GM19468 (cell line): Measurements from ENCODE around the gene CCDC167.

ENCODE experiments used
- ATAC-seq: cut with Tn5 transposase; IDR thresholded peaks from one replicate; pipeline ENCODE4 v1.9.1; 2021; ENCODE audit warnings: mild to moderate bottlenecking, moderate library complexity, moderate number of reproducible peaks; ENCODE audit not compliant: unreplicated experiment; ENCODE audit errors: extremely low read depth

CCDC167 gene

DNA sequence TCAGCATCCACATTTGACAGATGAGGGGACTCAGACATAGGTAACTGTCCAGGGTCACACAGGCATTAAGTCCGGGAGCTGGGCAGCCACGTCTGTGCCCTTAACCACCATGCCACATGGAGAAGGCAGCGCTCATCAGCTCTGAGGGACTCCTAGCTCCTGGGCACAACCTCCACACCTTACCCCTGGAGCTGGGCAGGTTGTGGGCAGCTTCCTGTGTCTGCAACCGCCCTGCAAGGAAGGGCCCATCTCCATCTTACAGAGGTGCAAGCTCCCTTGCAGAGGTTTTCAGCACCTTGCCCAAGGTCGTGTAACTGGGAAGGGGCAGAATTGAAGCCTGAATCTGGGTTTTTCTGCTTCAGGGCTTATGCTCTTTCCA is 7.9 kb downstream of the CCDC167 start:
- ATAC-seq: no peak

DNA sequence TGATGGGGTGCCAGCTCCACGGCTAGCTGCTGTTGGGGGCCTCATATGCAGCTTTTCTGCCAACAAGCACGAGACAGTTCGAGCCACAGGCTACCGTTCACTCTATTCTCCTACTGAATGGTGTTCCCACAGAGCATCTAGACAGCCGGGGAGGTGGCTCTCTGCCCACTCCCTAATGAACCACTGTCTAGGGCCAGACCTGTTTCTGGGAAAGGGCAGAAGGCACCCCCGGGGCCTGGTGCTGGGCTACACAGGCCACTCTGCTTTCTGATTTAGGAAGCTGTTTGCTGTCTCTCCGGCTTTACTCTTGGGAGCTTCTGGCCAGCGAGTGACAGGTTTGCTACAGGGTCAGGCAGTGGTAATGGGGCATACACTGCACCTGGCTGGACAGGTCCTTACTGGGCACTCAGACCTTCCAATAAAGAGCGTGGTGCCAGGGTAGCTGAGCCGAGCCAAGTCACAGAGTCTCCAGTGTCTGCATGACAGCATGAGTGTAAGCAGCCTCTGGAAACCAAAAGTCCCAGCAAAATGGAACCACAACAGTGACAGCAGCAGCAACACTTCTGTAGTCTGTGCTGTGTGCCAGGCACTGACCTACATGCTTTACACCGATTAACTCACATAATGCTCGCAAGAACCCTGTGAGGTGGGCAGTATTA is 8.4 kb downstream of the CCDC167 start:
- ATAC-seq: no peak

- no peak for ATAC-seq
Measured at GRCh38 chr6:37490536-37491170, 9.0 kb downstream of the CCDC167 start.

GRCh38 chr6:37489697-37490336 is 9.9 kb downstream of the CCDC167 start:
- no peak for ATAC-seq

DNA sequence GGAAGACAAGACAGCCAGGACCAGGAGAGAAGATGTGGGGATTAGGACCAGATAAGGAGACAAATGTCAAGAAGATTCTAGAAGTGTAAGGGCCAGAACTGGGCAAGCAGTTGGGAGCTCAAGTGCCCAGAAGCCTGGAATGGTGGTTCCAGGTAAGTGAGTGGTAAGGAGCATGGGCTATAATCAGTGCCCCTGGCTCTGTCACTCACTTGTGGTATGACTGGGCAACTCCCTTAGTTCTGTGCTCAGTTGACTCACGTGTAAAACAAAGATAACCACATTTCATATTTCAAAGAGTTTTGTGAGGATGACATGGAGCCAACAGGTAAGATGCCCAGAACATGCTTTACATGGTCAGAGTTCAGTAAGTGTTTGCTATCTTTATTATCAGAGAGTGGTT is 11.2 kb downstream of the CCDC167 start:
- no peak for ATAC-seq

GRCh38 chr6:37487591-37488380 is 11.9 kb downstream of the CCDC167 start:
- ATAC-seq: no peak

DNA sequence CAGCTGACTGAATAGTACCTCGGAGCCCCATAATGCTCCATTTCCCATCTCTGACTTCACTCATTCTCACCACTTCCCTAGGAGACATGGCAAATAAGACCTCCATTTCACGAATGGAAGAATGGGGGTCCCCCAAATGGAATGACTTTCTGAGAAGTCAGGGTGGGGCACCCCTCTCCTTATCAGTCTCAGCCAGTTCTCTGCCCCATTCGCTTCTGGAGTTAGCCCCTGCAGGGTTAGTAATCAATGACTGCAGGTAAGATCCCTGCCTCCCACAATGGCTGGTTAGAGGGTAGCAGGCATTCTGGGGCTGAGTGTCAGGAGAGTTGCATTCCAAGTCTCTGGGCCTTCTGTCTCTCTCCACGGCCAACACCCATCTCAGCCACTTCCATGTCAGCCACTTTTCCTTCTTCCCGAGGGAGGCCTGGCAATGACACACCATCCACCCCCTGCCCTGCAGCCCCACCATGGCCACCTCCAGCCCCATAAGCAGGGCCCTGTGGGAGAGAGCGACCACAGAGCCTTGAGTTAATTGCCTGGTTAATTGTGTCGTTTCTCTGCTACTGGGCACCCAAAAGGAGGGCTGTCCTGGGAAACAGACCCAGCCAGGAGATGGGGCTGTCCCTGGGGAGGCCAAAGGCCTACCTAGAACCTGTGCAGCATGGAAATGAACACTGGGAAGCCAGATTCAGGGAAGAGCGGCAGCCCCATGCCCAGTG is 13.4 kb downstream of the CCDC167 start:
- no peak for ATAC-seq

- no peak for ATAC-seq
Measured at GRCh38 chr6:37485291-37485702, 14.4 kb downstream of the CCDC167 start.

GRCh38 chr6:37484786-37485170 is 14.9 kb downstream of the CCDC167 start:
- no peak for ATAC-seq

DNA sequence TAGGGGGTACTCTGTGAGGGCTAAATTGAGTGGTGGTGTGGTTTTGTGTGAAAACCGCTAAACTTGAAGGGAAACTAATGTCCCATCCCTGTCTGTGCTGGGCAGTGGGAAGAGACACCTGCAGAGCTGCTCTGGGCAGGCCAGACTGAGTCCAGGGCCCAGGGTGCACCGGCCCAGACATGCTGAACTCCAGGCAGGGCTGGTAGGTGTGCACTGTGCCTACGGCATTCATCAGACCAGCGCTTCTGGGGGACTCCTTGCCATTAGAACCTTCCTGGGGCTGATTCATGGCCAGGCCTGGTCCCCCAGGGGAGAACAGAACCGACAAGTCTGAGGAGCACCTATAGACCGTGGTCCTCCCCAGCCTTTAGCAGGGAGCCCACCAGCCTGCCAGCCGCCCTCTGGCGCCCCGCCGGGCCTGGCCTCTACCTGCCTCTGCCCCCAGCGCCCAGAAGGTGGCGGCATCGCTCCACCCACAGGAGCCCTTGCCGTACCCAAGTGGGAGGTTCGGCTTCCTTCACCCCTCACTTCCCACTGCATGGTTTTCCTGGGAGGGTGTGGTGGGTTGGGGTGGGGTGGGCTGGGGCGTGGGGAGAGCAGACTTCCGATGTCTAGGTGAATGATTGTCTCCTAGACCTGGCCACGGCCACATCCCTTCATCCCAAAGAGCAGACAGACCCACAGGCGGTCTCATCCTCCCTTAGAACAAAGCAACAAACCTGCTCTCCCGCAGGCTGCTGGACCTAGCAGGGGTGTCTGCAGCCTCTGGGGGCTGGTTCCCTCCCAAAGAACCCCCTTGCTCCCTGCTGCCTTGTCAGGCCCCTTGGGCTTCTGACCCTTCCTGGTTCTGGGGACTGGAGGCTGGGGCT is 15.5 kb downstream of the CCDC167 start:
- no peak for ATAC-seq

DNA sequence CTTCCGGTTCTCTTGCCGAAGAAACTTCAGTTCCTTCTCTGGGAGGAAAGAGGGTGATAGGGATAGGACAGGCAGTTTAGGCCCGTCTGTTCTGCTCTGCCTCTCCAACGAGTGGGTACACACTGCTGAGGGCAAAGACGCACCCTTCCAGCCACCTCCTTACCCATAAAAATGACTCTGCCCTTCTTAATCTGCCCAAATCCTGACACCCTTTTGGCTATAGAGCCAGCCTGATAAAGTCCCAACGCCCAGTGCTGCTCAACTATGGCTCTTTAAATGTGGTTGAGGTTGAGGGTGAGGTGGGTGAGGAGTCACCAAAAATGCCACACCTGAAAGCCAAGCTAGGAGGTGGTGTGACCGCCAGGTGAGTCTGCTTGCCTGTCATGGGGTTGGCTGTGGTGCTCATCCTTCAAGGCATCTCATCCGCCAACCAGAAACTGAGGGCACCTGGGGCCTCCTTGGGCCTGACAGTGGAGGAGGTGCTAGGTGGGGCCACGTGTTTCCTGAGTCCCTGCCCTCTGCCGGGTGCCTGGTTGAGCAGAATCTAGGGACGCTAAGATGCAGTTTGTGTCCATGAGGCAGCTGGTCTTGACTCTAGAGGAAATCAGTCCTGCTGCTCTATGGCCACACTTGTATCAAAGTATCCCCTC is 16.3 kb downstream of the CCDC167 start:
- no peak for ATAC-seq

- ATAC-seq: no peak
Measured at GRCh38 chr6:37482606-37483251, 17.0 kb downstream of the CCDC167 start.

- no peak for ATAC-seq
Measured at GRCh38 chr6:37481711-37482605, 17.7 kb downstream of the CCDC167 start.

- no peak for ATAC-seq
Measured at GRCh38 chr6:37480951-37481534, 18.6 kb downstream of the CCDC167 start.

GRCh38 chr6:37480118-37480736 is 19.5 kb downstream of the CCDC167 start:
- ATAC-seq: no peak

DNA sequence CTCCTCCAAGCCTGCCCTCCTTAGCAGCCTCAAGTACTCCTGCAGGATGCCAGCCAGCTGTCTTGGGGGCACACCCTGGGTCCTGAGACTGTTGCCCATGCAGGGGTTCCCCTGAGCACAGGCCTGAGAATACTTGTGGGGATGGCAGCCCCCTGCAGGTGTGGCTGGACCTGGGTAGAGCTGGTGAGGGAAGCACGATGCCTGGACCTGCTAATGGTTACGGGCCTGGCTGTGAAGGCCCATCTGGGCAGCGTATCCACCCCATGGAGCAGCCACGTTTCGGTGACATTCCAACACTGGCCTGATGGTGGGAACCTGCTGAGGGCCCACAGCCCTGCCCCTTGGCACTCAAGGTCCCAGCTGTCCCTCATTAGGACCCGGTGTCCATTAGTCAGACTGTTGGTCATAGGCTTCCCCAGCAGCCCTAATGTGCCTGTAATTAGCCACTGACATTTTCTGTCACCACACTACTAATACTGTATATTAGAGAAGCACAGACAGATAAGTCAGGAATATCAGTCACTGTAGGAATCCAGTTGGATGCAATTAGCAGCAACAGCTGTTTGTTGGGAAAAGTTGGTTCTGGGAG is 20.3 kb downstream of the CCDC167 start:
- ATAC-seq: no peak
